ENCODE measurements around the gene CYP2S1.
"Not testable (repeated sequence)": the region's sequence is repeated elsewhere in the genome, so short reads cannot be mapped to it uniquely, and the experiment has no call there.

Gene CYP2S1

DNA sequence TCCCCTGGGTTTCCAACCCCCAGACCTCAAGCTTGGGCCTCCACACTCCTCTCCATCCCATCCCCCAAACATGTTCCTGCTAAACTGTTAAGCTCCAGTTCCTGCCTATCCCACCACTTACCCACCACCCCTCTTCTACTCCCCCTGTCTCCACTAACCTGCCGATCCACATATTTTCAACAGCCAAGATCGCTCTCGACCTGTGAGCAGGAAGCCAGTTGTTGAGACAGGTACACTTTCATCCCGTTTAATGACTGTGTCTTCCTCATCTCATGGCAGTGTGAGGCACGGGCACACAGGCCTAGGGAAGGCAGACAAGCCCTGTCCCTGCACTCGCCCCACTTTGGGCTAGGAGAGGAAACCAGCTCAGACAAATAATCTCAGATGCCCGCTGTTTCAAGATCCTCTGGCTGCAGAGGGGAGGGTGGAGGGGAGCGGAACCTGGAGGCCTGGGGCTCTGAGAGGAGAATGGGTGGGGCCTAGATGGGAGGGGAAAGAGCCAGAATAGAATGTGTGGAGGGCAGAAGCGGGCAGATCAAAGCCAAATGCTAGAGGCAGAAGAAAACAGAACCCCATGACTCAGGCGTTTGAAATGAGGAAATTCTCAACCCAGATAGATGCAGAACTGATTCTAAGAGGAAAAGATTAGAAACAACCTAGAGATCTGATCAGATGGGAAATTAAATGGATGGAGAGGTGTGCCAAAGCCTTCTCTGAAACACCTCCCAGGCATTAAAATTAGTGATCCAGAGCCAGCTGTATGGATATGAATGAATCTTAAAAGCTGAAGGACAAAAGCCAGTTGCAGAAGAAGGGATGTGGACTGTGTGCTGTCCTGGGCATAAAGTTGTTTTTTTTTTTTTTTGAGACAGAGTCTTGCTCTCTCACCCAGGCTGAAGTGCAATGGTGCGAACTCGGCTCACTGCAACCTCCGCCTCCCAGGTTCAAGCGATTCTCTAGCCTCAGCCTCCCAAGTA lies 16.9 kb upstream of the CYP2S1 start:
- no peak overlapping the region for H3K4me3 ChIP-seq (ENCODE audit: low read depth, low read length)
- peaks cover 3% of the 10 kb centered on the region for H3K9me3 ChIP-seq (ENCODE audit: severe bottlenecking)
- no peak overlapping the region for H3K27ac ChIP-seq
- H3K36me3 ChIP-seq: no peaks in the 10 kb centered on the region
- H3K27me3 ChIP-seq (ENCODE audit: insufficient read depth, low read depth, severe bottlenecking): no peaks in the 10 kb centered on the region
- TF ChIP-seq, protein P1, sequence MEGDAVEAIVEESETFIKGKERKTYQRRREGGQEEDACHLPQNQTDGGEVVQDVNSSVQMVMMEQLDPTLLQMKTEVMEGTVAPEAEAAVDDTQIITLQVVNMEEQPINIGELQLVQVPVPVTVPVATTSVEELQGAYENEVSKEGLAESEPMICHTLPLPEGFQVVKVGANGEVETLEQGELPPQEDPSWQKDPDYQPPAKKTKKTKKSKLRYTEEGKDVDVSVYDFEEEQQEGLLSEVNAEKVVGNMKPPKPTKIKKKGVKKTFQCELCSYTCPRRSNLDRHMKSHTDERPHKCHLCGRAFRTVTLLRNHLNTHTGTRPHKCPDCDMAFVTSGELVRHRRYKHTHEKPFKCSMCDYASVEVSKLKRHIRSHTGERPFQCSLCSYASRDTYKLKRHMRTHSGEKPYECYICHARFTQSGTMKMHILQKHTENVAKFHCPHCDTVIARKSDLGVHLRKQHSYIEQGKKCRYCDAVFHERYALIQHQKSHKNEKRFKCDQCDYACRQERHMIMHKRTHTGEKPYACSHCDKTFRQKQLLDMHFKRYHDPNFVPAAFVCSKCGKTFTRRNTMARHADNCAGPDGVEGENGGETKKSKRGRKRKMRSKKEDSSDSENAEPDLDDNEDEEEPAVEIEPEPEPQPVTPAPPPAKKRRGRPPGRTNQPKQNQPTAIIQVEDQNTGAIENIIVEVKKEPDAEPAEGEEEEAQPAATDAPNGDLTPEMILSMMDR (IDR thresholded peaks at IDR 0.05; ENCODE audit: low read depth, low read length): no peak
- no peak for DNase-seq

DNA sequence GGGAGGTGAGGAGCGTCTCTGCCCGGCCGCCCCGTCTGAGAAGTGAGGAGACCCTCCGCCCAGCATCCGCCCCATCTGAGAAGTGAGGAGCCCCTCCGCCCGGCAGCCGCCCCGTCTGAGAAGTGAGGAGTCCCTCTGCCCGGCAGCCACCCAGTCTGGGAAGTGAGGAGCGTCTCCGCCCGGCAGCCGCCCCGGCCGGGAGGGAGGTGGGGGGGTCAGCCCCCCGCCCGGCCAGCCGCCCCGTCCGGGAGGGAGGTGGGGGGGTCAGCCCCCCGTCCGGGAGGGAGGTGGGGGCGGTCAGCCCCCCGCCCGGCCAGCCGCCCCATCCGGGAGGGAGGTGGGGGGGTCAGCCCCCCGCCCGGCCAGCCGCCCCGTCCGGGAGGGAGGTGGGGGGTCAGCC lies 12.8 kb upstream of the CYP2S1 start:
- not testable (repeated sequence) for H3K27ac ChIP-seq; H3K27me3 ChIP-seq (ENCODE audit: insufficient read depth, low read depth, severe bottlenecking); H3K4me3 ChIP-seq (ENCODE audit: low read depth, low read length); H3K9me3 ChIP-seq (ENCODE audit: severe bottlenecking); H3K36me3 ChIP-seq; DNase-seq

DNA sequence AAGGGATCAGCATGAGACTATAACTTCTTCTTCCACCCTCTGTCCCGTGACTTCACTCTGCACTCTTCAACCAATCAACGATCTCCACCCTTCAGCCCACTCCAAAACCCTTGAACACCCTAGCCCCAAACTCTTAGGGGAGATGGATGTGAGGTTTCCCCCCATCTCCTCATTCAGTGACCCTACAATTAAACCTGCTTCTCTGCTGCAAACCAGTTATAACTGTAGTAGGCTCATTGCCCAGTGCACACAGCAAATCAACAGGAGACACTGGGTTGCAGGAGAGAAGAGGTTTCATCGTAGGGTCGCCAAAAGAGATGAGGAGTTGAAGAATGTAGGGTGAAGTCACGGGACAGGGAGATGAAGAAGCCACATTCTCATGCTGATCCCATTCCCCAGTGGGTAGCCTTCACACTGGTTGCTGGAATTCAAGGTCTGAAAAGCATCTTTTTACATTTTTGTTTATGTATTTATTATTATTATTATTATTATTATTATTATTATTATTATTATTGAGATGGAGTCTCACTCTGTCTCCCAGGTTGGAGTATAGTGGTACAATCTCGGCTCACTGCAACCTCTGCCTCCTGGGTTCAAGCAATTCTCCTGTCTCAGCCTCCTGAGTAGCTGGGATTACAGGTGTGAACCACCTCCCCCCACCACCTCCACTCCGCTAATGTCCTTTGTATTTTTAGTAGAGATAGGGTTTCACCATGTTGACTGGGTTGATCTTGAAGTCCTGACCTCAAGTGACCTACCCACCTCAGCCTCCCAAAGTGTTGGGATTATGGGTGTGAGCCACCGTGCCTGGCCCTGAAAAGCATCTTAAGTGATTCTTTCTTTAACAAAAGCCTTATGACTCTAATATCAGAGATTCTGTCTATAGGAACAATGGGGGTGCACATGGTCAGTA lies 5.8 kb upstream of the CYP2S1 start:
- TF ChIP-seq, protein P1 (IDR thresholded peaks at IDR 0.05; ENCODE audit: low read depth, low read length): no peak
- H3K27ac ChIP-seq: no peak overlapping the region
- no peaks in the 10 kb centered on the region for H3K9me3 ChIP-seq (ENCODE audit: severe bottlenecking)
- H3K27me3 ChIP-seq (ENCODE audit: insufficient read depth, low read depth, severe bottlenecking): no peaks in the 10 kb centered on the region
- no peak for DNase-seq
- H3K36me3 ChIP-seq: no peaks in the 10 kb centered on the region
- H3K4me3 ChIP-seq (ENCODE audit: low read depth, low read length): no peak overlapping the region

DNA sequence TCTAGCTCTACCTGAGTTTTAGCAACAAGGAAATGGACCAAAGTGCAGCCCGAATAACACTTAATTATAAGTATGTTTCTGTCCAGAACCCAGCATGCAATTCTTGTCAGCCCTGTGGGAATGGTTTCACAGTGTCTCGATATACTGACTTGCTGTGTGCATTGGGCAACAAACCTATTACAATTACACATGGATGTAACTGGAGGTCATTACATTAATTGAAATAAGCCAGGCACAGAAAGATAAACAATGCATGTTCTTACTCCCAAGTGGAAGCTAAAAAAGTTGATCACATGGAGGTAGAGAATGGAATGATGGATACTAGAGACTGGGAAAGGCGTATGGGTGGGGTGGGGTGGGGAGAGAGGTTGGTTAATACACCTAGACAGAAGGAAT lies 5.1 kb upstream of the CYP2S1 start:
- Histone ChIP-seq H3K27me3 (ENCODE audit: insufficient read depth, low read depth, severe bottlenecking) (no peaks in the 10 kb centered on the region), H3K27ac (no peak overlapping the region), H3K36me3 (no peaks in the 10 kb centered on the region), H3K9me3 (ENCODE audit: severe bottlenecking) (no peaks in the 10 kb centered on the region), H3K4me3 (ENCODE audit: low read depth, low read length) (no peak overlapping the region)
- no peak for DNase-seq
- TF ChIP-seq, protein P1 (IDR thresholded peaks at IDR 0.05; ENCODE audit: low read depth, low read length): no peak

DNA sequence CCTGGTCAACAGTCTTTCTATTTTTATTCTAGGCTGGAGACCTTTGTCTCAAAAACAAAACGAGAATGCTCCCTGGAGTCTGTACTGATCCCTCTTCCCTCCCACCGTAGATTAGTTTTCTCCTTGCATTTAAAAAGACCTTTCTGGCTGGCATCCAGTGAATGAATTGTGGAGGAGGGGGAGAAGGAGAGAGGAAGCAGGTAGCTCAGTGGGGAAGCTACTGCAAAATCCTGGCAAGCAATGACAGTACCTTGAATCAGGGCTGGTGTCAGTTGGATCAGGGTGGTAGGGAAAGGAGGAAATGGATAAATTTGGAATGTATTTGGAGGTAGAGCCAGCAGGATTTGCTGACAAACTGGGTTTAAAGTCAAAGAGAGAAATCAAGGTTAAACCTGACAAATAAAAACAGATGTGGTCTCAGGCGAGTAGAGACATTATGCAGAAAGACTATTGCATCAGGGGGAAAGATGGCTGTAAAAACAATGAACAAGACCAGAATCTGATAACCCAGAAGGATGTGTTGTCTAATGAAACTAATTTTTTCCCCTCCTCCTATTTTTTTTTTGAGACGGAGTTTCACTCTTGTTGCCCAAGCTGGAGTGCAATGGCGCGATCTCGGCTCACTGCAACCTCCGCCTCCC lies 3.5 kb upstream of the CYP2S1 start:
- Histone ChIP-seq H3K9me3 (ENCODE audit: severe bottlenecking) (no peaks in the 10 kb centered on the region), H3K27me3 (ENCODE audit: insufficient read depth, low read depth, severe bottlenecking) (no peaks in the 10 kb centered on the region), H3K27ac (no peak overlapping the region; the same call in 1 of the 2 replicates), H3K36me3 (no peaks in the 10 kb centered on the region), H3K4me3 (ENCODE audit: low read depth, low read length) (no peak overlapping the region)
- DNase-seq: no peak
- TF ChIP-seq, protein P1 (IDR thresholded peaks at IDR 0.05; ENCODE audit: low read depth, low read length): no peak

Data from WERI-Rb-1 (cell line).